Activated T-cell treated with anti-CD3 and anti-CD28 coated beads, Interleukin-2, amount 50 U/mL, for 1 hour (primary cell): ENCODE results near the gene ABCA8.

Experiments
- DNase-seq: peaks from one replicate; pipeline ENCODE4 v3.0.0-alpha.2; 2020

Gene ABCA8

DNA sequence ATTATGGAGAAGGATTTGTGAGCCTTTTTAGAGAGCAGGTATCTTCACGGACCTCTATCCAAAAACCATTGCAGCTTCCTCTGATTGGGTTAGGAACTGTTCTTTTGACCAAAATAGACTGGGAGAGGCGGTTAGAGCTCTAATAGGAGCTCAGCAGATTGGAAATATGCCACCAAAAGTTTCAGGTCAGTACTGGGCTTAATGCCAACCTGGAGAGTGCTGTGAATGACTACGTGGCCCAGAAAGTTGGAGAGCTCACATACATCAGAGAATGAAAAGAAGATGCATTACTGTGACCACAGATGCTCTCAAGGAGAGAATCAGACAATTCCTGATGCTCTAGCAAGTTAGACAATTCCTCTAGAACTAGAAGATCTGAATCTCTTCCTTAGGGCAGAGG is 86.5 kb downstream of the ABCA8 start:
- no peak for DNase-seq

DNA sequence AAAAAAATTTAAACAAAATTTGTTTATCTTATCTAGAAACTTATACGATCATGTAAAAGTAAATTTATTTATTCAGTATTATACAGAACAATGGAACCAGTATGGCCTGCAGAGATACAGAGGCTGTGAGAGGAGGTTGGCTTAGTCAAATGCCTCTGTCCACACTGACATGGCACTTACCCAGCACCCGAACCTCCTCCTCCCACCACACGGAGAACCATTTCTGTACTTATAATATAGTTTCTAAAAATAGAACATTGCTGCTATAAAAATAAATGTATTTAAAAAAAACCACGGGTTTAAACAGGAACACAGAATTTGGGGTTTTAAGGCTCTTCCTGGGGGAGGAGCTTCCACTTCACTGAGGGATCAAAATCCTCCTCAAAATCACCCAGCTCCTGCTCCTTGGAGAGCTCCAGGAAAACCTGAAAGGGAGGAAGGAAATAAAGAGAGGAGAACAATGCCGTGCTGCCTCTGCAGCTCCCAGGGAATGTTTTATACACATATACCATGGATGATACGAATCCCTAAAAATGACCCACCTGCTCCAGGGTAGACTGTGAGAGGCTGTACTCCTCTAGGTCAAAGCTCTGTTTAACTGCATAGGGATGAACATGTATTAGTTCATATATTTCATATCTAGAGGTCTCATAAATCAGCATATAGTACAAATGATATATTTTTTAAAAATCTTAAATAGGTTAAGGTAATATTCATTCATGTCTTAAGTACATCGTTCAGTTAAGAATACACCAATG is 87.3 kb downstream of the ABCA8 start:
- DNase-seq = no peak

DNA sequence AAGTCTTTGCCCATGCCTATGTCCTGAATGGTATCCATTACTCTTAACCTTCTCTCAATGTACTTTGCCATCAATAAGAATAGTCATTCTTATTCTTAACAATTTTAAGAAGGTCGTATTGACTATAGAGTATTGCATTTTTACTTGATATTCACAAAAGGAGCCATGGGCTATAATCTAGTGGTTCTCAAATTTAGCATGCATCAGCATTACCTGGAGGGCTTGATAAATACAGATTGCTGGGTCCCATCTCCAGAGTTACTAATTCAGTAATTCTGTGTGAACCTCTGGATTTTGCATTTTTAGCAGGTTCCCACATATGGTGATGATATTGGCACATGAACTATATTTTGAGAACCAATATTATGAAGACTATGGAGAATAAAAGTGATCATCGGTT is 89.6 kb downstream of the ABCA8 start:
- DNase-seq = no peak

DNA sequence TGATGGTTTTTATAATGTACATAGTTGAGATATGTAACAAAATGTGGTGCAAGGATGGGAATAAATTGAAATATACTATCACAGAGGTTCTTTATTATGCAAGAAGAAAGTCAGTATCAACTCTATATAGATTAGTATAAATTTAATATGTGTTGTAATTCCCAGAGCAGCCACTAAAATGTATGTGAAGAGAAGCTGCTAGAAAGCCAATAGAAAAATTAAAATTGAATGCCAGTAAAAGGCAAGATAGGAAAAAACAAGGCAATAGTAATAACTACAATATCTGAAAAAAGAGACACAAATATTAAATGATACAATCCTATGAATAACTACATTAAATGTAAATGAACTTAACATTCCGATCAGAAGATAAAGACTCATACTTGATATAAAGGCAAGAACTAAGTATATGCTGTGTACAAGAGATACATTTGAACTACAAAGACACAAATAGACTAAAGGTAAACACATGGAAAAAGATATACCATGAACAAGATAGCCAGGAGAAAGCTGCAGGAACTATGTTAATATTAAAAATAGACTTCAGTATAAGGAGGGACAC is 92.0 kb downstream of the ABCA8 start:
- DNase-seq = no peak

DNA sequence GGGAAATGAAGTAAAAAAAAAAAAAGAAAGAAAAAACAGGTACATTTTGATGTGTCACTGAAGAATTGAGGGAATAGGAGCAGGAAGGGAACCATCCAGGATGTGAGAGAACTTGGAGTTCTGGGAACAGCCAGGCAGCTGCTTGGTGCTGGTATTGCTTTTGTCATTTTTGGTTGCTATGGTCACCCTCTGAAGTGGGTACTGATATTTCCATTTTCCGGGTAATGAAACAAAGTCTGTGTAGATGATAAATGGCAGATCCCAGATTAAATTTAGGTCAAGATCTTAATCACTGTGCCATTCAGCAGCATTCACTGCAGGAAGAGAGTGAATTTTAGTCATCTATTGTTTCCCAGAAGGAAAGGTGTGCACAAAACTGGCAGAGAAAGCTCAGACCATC is 93.6 kb downstream of the ABCA8 start:
- DNase-seq = no peak

DNA sequence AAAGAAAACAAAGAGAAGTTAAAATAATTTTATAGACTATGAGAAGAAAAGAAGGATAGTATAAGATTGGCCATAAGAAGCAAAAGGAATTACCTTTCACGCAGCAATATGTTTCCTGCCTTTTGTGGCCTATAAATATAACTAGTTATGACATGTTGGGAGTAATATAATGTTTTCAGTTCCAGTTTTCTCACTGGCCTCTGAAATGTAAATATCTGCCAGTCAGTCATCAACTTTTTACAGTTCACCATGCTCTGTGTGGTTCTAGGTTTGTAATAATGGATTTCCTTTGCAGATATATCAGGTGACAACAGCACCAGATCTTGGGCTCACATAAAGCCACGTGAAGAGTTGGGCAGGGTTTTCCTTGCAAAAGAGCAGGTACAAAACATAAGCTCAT is 94.3 kb downstream of the ABCA8 start:
- DNase-seq = no peak

DNA sequence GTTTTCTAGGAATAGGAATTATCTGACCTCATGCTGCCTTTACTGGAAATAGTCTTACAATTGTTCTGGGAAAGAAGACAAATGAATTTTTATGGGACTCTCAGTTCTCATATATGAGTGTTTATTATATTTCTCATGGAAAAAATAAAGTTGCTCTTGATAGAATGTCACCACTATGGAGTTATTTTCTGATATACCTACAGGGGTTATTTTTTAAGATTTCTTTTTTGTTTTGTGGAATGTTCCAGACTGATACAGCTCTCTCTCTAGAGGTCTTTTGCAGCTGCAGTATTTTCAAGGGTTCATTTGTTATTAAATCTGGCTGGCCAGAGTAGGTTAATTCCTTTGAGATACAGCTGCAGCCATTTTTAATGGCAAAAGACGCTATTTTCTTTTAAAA is 100.7 kb downstream of the ABCA8 start:
- no peak for DNase-seq

DNA sequence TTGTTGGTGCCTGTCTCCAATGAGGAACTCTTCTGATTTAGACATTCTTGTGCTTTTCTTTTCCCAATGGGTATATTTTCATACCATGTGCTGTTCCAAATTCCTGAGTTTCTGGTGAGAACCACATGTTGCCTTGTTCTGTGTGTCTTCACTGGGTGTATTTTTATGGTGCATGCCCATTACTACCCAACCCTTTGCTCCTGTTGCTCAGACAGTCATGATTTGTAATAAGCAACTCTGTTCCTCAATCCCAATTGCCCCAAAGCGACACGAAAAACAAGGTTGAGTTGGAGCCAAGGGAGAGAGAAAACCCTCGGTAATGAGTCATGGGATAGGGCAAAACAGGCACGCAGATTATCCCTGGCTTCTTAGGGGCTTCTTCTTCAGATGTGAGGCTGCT is 101.8 kb downstream of the ABCA8 start:
- DNase-seq = no peak

DNA sequence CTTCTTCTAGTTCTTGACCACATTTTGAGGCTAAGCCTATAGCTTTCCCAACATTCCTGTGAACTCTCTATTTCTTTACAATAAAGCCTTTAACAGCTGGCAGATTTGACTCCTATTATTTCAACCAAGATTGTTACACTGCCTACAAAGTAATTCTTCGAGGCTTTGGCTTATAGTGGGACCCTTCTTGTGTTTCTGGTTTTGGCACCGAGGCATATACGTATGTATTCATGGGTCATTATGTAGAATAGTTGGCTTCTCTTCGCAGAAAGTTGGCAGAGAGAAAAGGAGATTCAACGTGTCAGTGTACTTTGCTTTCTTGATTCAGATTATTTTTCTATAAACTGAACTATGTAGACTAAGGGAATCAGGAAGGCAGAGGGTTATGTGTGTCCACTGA is 102.2 kb downstream of the ABCA8 start:
- no peak for DNase-seq

DNA sequence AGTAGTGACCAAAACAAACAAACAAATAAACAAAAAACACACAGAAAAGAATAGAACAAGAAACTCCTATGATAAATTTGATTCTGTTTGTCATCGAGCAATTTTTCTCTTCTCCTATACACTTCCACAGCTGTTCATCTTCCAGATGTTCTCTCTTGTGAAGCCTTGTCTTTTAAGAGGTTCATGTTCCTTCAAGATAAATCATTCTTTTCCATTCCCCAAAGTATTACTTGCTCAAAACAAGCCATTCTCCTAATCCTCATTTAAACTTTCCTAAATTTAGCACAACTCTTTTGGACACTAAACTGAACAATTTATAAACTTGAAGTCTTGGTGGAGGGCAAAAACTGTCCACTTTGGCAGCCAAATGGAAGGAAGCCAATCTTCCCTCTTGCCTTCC is 103.3 kb downstream of the ABCA8 start:
- no peak for DNase-seq

DNA sequence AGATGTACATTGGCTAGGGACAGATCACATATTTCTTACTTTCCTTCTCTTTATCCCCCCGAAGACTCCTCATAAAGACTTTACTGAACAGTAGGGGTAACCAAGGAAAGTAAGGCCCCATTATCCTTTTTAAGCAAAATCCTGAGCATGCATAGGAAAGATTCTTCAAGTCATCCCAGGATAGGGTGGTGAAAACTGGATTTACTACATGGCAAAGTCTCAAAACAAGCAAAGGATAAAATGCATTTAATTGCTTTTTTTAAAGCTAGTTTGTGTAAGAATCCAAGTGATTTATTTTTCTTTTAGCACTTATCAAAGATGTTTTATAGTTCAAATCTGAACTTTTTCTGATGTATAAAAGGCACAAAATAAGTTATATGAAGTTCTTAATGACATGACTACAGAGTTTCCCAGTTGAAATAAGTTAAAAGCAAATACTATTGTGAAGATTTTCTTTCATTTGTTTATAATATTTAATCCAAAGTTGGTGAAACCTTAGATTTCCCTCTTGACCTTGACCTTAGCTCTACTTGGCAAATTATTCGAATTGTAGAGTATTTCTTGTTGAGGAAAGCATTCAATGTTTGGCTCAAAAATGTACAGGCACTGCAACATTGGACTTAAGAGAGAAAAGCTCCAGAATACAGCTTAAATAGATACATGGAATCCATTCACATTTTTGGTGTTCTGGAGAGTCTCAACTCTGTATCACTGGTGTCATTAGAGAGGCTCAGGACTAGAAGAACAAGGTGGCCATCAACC is 104.3 kb downstream of the ABCA8 start:
- no peak for DNase-seq

DNA sequence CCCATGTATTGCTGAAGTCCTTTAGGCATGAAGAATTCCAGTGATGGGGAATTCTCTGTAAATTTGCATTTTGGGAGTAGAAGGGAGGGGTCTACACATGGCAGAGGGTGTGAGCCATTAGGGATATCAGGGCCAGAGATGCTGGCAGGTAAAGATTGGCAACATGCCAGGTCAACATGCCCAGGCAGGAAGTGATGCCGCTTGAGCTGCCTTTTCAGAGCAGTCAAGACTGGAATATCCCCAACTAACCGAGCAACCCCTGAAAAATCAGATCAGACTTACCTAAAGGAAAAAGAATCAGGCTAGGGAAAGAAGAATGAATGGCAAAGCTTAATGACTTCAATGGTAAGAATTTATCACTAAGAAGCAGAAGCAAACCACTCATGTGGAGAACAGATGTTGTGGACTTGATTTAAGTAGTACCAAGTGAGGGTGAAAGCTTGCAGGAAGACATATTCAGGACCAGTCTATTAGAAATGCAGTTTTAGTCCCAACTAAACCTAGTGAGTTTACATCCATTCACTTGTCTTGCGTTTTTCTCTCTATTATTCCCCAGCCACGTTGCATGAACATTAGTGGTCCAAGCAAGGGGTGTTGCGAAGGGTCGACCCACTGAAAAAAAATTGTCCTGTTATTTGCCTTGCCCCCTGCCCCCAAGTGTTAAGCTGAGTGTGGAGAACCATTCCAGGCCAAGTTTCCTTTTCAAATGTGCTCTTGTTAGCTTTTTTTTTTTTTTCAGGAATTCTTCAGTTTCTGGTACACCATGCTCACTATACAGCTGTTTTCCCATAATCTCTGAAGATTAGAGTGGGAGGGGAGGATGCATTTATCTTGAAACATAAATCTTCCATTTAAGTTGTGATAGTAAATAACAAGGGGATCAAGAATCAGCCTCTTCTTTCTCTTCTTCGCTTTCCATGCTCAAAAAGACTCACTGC is 105.2 kb downstream of the ABCA8 start:
- no peak for DNase-seq

DNA sequence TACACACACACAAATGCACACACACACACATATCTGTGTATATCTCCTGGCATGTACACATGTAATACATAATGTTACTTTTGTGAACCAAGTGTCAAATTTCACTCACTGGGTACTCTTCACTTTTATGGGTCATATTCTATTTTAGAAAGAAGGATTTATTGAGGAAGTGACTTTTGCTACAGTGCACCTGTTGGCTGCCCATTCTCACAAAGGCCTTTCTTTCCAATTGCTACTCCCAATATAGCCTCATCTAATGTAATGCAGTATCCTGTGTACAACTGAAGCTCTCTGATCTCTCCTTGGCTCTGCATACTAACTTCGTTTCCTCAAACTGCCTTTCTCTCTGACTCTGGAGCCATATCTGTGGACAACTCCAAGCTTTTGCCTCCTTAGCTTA is 107.5 kb downstream of the ABCA8 start:
- no peak for DNase-seq

DNA sequence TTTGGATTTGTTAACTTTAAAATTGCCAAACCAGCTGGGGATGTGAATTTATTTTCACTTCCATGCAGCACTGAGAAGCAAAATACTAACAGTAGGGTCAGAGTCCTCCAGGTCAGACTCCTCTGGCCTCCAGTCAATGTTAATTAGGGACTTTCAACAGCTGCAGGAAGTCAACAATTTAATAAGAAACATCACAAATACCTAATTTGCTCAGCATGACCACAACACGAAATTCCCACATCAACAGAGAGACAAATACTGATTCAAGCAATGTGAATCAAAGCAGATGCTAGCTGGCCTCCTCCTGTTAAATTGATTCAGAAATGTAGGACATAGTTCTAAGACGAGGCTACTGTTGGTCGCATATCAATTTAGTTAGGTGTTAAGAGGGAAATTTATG is 111.7 kb downstream of the ABCA8 start:
- no peak for DNase-seq

DNA sequence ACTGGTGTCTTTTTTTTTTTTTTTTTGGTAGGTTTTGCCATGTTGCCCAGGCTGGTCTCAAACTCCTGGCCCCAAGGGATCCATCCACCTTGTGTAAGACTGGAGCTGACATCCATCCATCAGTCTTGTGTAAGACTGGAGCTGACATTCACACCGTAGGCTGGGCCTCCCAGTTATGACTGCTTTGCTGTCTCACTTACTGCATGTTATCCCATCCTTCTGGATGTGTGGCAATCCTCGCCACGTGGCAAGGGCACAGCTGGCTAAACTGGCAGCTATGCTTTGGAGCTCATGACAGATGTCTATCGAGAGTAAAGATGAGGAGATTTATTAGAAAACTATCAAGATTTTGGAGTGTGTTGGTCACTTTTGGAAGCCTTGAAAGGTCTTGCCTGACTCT is 115.1 kb downstream of the ABCA8 start:
- DNase-seq = no peak

DNA sequence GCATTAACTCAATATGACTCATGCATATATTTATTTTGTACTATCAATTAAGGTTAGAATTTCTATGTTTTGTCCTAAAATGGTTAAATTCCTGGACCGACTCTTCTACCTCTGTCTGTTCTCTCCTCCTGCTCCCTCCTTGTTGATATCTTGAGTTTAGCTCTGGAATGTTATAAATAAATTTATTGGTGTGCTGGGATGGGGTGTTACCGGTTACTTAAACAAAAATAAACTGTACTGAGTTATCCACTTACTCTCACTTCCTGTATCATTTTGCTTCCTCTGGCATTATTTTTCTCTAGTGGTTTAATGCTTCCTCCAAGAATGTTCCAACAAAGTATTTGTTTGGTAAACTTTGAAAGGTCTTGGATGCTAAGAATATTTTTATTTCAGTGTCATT is 120.1 kb downstream of the ABCA8 start:
- DNase-seq = no peak

DNA sequence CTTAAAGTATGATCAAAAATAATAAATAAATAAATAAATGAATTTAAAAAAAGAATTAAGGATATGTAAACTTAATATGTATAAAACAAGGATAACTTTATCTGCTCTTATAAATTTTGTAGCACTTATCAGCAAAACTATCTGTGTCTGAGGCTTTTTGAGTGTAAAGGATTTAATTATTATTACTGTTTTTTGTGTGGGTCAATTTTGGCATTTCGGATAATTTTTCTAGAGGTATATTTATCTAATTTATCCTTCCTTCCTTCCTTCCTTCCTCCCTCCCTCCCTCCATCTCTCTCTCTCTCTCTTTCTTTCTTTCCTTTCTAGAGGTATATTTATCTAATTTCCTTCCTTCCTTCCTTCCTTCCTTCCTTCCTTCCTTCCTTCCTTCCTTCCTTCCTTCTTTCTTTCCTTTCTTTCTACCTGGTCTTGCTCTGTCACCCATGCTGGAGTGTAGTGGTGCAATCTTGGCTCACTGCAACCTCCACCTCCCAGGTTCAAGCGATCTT is 120.8 kb downstream of the ABCA8 start:
- no peak for DNase-seq

DNA sequence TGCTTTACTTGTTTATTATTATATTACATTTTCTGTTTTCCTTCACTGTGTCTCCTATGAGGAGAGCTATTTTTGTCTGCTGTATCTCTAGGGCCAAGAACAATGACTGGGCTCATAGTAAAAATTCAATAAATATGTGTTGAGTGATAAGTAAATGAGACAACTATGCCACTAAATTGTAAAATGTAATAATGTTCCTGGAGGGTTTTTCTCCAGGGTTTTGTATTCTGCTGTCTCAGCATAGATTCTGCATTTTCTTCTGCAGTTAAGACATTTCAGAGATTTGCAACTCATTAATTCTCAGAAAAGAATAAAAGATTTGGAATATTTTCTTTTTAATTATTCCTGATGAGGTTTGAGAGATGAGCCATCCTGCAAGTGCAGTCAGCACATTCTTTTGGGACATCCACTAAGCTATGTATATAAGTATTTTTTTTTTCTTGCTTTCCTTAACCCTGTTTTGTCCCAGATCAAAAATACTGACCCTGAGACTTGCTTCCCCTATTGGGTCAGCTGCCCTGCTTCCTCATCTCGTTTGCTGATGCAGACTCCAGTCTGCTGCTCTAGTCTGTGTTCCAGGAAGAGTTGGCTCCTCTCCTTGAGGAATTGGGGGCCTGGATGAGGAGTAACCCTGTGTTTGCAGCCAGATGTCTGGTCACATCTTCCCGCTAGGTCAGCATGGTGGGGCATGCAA is 122.9 kb downstream of the ABCA8 start:
- DNase-seq = no peak

DNA sequence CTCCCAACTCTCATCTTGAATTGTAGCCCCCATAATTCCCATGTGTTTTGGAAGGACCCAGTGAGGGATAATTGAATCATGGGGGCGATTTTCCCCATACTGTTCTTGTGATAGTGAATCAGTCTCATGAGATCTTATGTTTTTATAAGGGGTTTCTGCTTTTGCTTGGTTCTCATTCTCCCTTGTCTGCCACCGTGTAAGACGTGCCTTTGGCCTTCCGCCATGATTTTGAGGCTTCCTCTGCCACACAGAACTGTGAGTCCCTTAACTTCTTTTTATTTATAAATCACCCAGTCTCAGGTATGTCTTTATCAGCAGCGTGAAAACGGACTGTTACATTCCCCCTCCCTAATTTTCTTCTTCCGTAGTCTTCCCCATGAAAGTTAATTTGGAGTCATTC is 124.0 kb downstream of the ABCA8 start:
- no peak for DNase-seq

DNA sequence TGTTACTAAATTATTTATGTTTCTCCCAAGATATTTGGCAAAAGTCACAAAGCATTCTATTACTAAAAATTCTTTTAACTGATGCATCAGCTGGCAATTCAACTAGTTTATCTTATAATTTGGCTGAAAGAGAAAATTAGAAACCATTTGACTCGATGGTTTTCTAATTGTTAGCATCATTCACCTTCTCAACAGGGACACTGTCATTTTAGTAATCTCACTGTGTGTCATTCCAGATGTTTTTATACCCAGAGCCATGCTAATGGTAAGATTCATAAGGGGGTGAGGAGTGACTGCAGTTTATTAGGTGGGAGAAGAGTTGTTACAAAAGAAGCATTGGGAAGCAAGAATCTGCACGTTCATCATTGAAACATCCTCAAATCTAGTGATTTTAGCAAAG is 124.9 kb downstream of the ABCA8 start:
- DNase-seq = no peak

DNA sequence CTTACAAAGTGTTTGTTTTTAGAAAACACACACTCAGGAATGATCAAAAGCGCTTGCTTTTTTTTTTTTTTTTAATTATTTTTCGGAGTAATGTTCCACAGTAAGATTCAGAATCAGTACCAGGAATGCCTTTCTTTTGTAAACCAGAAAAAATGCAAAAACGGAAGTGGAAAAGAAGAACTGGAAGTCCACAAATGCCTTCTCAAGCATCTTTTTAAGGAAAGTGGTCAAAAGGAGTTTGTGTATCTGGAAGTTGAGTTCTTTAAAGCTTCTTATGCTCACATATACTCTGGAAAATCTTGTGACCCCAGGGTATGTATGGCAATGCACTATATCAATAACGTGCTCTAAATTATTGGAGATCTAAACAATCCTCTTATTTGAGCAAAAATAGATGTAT is 126.0 kb downstream of the ABCA8 start:
- no peak for DNase-seq

DNA sequence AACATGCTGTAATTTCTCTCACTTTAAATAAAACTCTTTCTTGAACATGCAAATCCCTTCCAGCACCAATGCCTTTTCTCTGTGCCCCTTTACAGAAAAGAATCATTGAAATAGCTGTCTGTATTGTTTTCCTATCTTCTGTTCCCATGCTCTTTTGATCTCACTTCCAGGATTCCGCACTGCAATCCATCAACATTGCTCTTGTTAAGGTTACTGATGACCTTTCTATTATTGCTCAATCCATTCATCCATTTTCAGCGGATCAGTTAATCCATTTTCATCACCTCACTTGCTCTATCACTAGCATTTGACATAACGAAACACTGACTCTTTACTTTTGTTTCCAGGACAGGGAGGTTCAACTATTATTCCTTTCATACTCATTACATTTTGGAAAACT is 130.5 kb downstream of the ABCA8 start:
- no peak for DNase-seq
